Heart left ventricle (tissue), 16 donors: ENCODE results near the gene RIF1. TPM values are rescaled to one million over a fixed set of nuclear protein-coding genes. Genes with fewer than 3 reads are reported as not detected.

ENCODE experiments used
- ATAC-seq, 4 donors: fragments of 200-7000 bp; cut with Tn5 transposase; one replicate each; pipeline ENCODE4 v1.9.1; 2020 to 2022; ENCODE audit warnings: moderate library complexity in 4 of 4, mild to moderate bottlenecking in 3 of 4, moderate number of reproducible peaks in 1 of 4
- DNase-seq, 5 donors: peaks; one replicate each; pipeline ENCODE4 v3.0.0-alpha.2; 2020
- H3K27ac ChIP-seq, 12 donors: fragments of 200-600 bp; sonication (generic) in 4 of 12; one replicate each; pipeline versions ENCODE4 v1.5.0 to v1.8.0; 2016 to 2022; ENCODE audit warnings: mild to moderate bottlenecking in 2 of 12
- H3K27me3 ChIP-seq, 9 donors: fragments of 200-600 bp; sonication (generic) in 2 of 9; one replicate each; pipeline versions ENCODE4 v1.5.1 to v1.8.0; 2016 to 2022; ENCODE audit warnings: mild to moderate bottlenecking in 3 of 9
- H3K36me3 ChIP-seq, 9 donors: fragments of 200-600 bp; sonication (generic) in 2 of 9; one replicate each; pipeline versions ENCODE4 v1.5.0 to v1.8.0; 2018 to 2022; ENCODE audit warnings: mild to moderate bottlenecking in 2 of 9
- H3K4me1 ChIP-seq, 12 donors: fragments of 200-600 bp; sonication (generic) in 4 of 12; one replicate each; pipeline versions ENCODE4 v1.5.0 to v1.8.0; 2016 to 2022; ENCODE audit warnings: mild to moderate bottlenecking in 3 of 12
- H3K4me3 ChIP-seq, 12 donors: fragments of 200-600 bp; sonication (generic) in 4 of 12; one replicate each; pipeline versions ENCODE4 v1.5.0 to v1.8.0; 2017 to 2022; ENCODE audit warnings: mild to moderate bottlenecking in 9 of 12, moderate library complexity in 4 of 12
- H3K9me3 ChIP-seq, 12 donors: fragments of 200-600 bp; sonication (generic) in 4 of 12; one replicate each; pipeline versions ENCODE4 v1.5.0 to v1.8.0; 2016 to 2022; ENCODE audit warnings: mild to moderate bottlenecking in 1 of 12
- POLR2A ChIP-seq, 2 donors: fragments of 450-650 bp; IDR thresholded peaks; one replicate each; pipeline ENCODE4 v1.6.1; 2017; ENCODE audit warnings: antibody characterized with exemption in 2 of 2, mild to moderate bottlenecking in 2 of 2, moderate library complexity in 2 of 2
- WGBS, 4 donors: extraction: QIAGEN DNeasy Blood & Tissue Kit in 2 of 4; methylation state at CpG; one replicate each; pipeline versions ENCODE4 v1.1.5 to v1.1.7; 2013 to 2018; 5-methylcytosine and 5-hydroxymethylcytosine counted together
- intact Hi-C, 10 donors: fragments of 100-400 bp; cut with DNase I; formaldehyde crosslinking; loops; one replicate each; pipeline versions ENCODE4 v1.11.1 to v1.14.2; 2022
- polyA plus RNA-seq, 2 donors: library from polyadenylated mRNA; stranded (reverse); fragments of 200-250 nt; gene quantifications; one replicate each; pipeline ENCODE4 v1.2.3, GENCODE V29; 2013
- total RNA-seq, 9 donors: library from RNA; depleted of rRNA in 2 of 9; stranded (reverse); fragments of >200 nt in 2 of 9; fragmentation: NEBNext Ultra II Directional in 3 of 9; extraction: Animal tissue kit (Norgen Biotek cat#: 25700) in 3 of 9; gene quantifications; one replicate each; pipeline versions ENCODE4 v1.1.0 to v1.2.4, GENCODE V29; 2016 to 2023
- TF ChIP-seq, protein P1 (sequence below), 12 donors: fragments of 200-600 bp; sonication (generic) in 4 of 12; IDR thresholded peaks; one replicate each; pipeline versions ENCODE4 v1.5.0 to v1.8.0; 2018 to 2022; ENCODE audit warnings: antibody characterized with exemption in 12 of 12, mild to moderate bottlenecking in 5 of 12
- donor health status: ischemic (EF 13 %, LVEDD 7.1; RV severe dilation, severe dysfunction).
- donor health status: healthy with polysubstance abuse.
- donor health status: DM: no; HTN: yes; CAD: no.
- donor health status: DM: no; HTN: no; CAD: no.
- donor health status: ischemic (EF 25% LVEDD 6.9; RV normal size, moderate dysfunction).
- donor health status: ischemic (EF 25% LVEDD 5.7; RV mildly dilated, moderate dysfunction).
- donor health status: healthy.
- donor health status: DM: yes; HTN: yes; CAD: no.
- donor health status: ischemic (EF 35%, LVEDD 5.7; RV mildly dilated, moderate dysfunction).
- donor health status: nonischemic (EF 11% LVEDD 7.7; RV severe dilation, severe dysfunction).
- donor health status: DM: yes; HTN: yes; CAD: no.
- donor health status: PGD.
- donor health status: ischemic (EF 29% LVEDD 5.4; RV normal size, mild dysfunction).
- donor health status: nonischemic (EF 23%, LVEDD 6.1; RV moderate dilation, normal function).

RIF1 gene
- total and polyA plus RNA-seq, 11 donors: 2.6 to 23.9 (median 14.1) TPM

DNA sequence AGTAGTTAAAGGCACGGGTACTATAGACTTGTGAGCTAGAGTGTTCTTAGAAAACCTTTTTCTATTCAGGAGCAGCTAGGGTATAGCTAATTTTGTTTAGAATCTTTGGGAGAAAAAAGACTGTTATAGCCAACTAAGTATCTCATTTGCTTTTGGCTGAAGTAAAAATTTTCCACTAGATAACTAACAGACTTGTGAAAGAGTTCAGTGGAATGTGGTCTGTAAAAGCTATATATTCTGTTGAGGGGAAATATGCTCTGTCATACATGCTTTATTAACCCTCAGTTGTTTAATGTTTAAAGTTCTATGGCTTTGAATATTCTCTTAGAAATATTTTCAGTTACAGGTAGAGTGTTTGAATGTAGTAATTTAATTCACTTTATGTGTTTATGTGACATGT is 49.7 kb downstream of the RIF1 start:
- Histone ChIP-seq H3K4me1 (no peaks in the 10 kb centered on the region), H3K36me3 (peaks cover 0 to 100% (median 97%) of the 10 kb centered on the region in 9 donors), H3K27me3 (no peaks in the 10 kb centered on the region), H3K27ac (no peak overlapping the region), H3K4me3 (no peak overlapping the region), H3K9me3 (no peaks in the 10 kb centered on the region)
- ATAC-seq (no peak), DNase-seq (no peak)
- intact Hi-C loops: no loop called here
- WGBS, 4 donors: 81 to 94% (median 83%) methylated on average over 1 of the region's 1 CpG
- TF ChIP-seq, protein P1, sequence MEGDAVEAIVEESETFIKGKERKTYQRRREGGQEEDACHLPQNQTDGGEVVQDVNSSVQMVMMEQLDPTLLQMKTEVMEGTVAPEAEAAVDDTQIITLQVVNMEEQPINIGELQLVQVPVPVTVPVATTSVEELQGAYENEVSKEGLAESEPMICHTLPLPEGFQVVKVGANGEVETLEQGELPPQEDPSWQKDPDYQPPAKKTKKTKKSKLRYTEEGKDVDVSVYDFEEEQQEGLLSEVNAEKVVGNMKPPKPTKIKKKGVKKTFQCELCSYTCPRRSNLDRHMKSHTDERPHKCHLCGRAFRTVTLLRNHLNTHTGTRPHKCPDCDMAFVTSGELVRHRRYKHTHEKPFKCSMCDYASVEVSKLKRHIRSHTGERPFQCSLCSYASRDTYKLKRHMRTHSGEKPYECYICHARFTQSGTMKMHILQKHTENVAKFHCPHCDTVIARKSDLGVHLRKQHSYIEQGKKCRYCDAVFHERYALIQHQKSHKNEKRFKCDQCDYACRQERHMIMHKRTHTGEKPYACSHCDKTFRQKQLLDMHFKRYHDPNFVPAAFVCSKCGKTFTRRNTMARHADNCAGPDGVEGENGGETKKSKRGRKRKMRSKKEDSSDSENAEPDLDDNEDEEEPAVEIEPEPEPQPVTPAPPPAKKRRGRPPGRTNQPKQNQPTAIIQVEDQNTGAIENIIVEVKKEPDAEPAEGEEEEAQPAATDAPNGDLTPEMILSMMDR (IDR thresholded peaks at IDR 0.05): no peak
- no peak for TF ChIP-seq POLR2A (IDR thresholded peaks at IDR 0.05)

DNA sequence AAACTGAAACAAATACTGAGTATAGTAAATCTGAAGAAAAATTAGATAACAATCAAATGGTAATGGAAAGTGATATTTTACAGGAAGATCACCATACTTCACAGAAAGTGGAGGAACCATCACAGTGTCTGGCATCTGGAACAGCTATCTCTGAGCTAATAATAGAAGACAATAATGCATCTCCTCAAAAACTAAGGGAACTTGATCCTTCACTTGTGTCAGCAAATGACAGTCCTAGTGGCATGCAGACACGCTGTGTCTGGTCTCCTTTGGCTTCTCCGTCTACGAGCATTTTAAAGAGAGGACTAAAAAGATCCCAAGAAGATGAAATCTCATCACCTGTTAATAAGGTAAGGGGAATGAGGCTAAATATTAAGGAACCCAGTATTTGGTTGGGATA is 56.1 kb downstream of the RIF1 start:
- WGBS, 4 donors: 92 to 96% (median 94%) methylated on average over 3 of the region's 3 CpGs
- Histone ChIP-seq H3K9me3 (peaks cover 0 to 3% (median 0%) of the 10 kb centered on the region in 12 donors), H3K36me3 (peaks cover 0 to 100% (median 90%) of the 10 kb centered on the region in 9 donors), H3K4me3 (no peak overlapping the region), H3K4me1 (no peaks in the 10 kb centered on the region), H3K27me3 (no peaks in the 10 kb centered on the region), H3K27ac (no peak overlapping the region)
- DNase-seq (no peak), ATAC-seq (no peak)
- no peak for TF ChIP-seq POLR2A (IDR thresholded peaks at IDR 0.05)
- TF ChIP-seq, protein P1 (IDR thresholded peaks at IDR 0.05): no peak
- intact Hi-C loops: no loop called here

DNA sequence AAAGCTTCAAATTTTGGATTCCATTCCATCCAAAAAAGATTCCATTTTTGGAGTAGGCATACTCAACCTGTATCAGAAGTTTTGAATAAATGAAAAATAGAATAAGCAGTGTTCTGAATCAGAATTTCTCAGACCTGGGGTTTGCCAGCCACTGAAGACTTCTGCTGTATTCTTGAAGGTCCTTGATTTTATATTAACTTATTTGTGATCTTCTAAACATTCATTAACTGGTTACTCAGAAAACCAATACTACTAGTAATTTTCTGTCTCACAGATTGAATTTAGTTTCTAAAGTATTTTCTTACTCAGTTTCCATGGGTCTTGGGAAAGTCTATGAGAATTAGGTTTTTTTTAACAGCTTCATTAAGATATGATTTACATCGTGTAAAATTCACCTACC is 60.9 kb downstream of the RIF1 start:
- no peak for TF ChIP-seq POLR2A (IDR thresholded peaks at IDR 0.05)
- TF ChIP-seq, protein P1 (IDR thresholded peaks at IDR 0.05): no peak
- peaks cover 0 to 90% (median 78%) of the 10 kb centered on the region in 9 donors for H3K36me3 ChIP-seq
- ATAC-seq (no peak), DNase-seq (no peak)
- no peak overlapping the region for H3K27ac ChIP-seq
- 98 to 100% (median 99%) methylated on average over 1 of the region's 1 CpG for WGBS, 4 donors
- H3K9me3 ChIP-seq: peaks cover 0 to 12% (median 0%) of the 10 kb centered on the region in 12 donors
- intact Hi-C loops: no loop called here
- H3K4me3 ChIP-seq: no peak overlapping the region
- peaks cover 0 to 14% (median 0%) of the 10 kb centered on the region in 12 donors for H3K4me1 ChIP-seq
- no peaks in the 10 kb centered on the region for H3K27me3 ChIP-seq

DNA sequence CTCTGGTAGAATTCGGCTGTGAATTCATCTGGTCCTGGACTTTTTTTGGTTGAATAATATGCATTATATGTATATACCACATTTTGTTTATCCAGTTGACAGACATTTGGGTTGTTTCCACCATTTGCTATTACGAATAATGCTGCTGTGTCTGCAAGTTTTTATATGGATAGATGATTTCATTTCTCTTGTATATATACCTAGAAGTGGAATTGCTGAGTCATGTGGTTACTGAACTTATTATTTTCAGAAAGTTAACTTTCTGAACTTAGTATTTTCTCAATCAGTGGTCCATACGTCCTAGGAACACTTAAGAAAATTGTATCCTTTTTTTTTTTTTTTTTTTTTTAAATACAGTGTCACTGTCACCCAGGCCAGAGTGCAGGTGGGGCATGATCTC is 63.3 kb downstream of the RIF1 start:
- Histone ChIP-seq H3K9me3 (peaks cover 0 to 12% (median 0%) of the 10 kb centered on the region in 12 donors), H3K27me3 (no peaks in the 10 kb centered on the region), H3K36me3 (peaks cover 0 to 90% (median 66%) of the 10 kb centered on the region in 9 donors), H3K4me1 (peaks cover 0 to 15% (median 0%) of the 10 kb centered on the region in 12 donors), H3K27ac (no peak overlapping the region), H3K4me3 (no peak overlapping the region)
- DNase-seq (no peak), ATAC-seq (no peak)
- WGBS, 4 donors: 84 to 90% (median 88%) methylated on average over 3 of the region's 3 CpGs
- intact Hi-C loops: no loop called here
- TF ChIP-seq, protein P1 (IDR thresholded peaks at IDR 0.05): no peak
- TF ChIP-seq POLR2A (IDR thresholded peaks at IDR 0.05): no peak
